DLD1 (cell line): ENCODE data around the gene ZNF652.
"Not testable (repeated sequence)": the region's sequence is repeated elsewhere in the genome, so short reads cannot be mapped to it uniquely, and the experiment has no call there.

Source experiments
- in situ Hi-C: cut with HindIII; loops from 2 replicates; pipeline ENCODE4 v1.10.0; 2017; ENCODE audit warnings: low sequenced_read_pairs

The ZNF652 gene

GRCh38 chr17:49275981-49276380 lies 86.1 kb downstream of the ZNF652 start:
- in situ Hi-C loops: not testable (repeated sequence)

GRCh38 chr17:49269356-49269755 lies 92.7 kb downstream of the ZNF652 start:
- in situ Hi-C loops: no loop called here

GRCh38 chr17:49267912-49268311 lies 94.1 kb downstream of the ZNF652 start:
- in situ Hi-C loops: no loop called here

- in situ Hi-C loops: no loop called here
Observed at GRCh38 chr17:49266233-49266632, 95.8 kb downstream of the ZNF652 start.

- in situ Hi-C loops: not testable (repeated sequence)
Observed at GRCh38 chr17:49261540-49261939, 100.5 kb downstream of the ZNF652 start.

- in situ Hi-C loops: no loop called here
Observed at GRCh38 chr17:49260817-49261291, 101.2 kb downstream of the ZNF652 start.

- in situ Hi-C loops: no loop called here
Observed at GRCh38 chr17:49260011-49260816, 101.8 kb downstream of the ZNF652 start.

GRCh38 chr17:49259663-49260010 lies 102.4 kb downstream of the ZNF652 start:
- in situ Hi-C loops: no loop called here

- in situ Hi-C loops: no loop called here
Observed at GRCh38 chr17:49258394-49258793, 103.7 kb downstream of the ZNF652 start.

- in situ Hi-C loops: no loop called here
Observed at GRCh38 chr17:49255125-49255524, 106.9 kb downstream of the ZNF652 start.

- in situ Hi-C loops: no loop called here
Observed at GRCh38 chr17:49254066-49254465, 108.0 kb downstream of the ZNF652 start.

GRCh38 chr17:49252148-49252695 lies 109.8 kb downstream of the ZNF652 start:
- in situ Hi-C loops: no loop called here

GRCh38 chr17:49249890-49250522 lies 112.0 kb downstream of the ZNF652 start:
- in situ Hi-C loops: no loop called here

- in situ Hi-C loops: no loop called here
Observed at GRCh38 chr17:49249292-49249794, 112.7 kb downstream of the ZNF652 start.

GRCh38 chr17:49247944-49248343 lies 114.1 kb downstream of the ZNF652 start:
- in situ Hi-C loops: no loop called here

GRCh38 chr17:49244839-49245238 lies 117.2 kb downstream of the ZNF652 start:
- in situ Hi-C loops: no loop called here
